NCI-H446 (cell line): ENCODE measurements around the gene OR10H5.
"Not testable (repeated sequence)": the region's sequence is repeated elsewhere in the genome, so short reads cannot be mapped to it uniquely, and the experiment has no call there.

Experiments
- DNase-seq, 2 experiments: peaks; one replicate each; lab custom pipeline; 2025; lab: John Stamatoyannopoulos, UW

Gene OR10H5

DNA sequence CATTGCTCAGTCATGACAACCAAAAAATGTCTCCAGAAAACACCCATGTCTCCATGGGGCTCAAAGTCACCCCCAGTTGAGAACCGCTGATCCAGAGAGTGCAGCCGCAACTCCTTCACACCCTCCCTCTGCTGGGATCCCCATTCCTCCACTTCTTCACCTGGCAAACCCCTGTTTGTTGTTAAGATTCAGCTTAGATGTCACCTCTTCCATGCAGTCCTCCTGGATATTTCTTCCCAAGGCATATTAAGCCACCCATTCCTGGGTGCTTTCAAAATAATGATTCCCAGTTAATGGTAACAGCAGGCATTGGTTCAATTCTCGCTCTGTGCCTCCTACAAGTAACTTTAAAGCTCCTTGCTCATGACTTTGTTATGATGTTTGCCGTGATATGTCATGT lies 24.0 kb downstream of the OR10H5 start:
- DNase-seq = no peak

- DNase-seq = no peak
Observed at GRCh38 chr19:15812060-15812722, 24.7 kb downstream of the OR10H5 start.

- DNase-seq = no peak
Observed at GRCh38 chr19:15813916-15814315, 26.5 kb downstream of the OR10H5 start.

- DNase-seq = no peak
Observed at GRCh38 chr19:15815306-15815705, 27.8 kb downstream of the OR10H5 start, which contains the start of gene OR10H1. TSS of gene OR10H1 (minus strand) at chr19:15815664. CDS start at chr19:15808037, 7,627 bp downstream.

DNA sequence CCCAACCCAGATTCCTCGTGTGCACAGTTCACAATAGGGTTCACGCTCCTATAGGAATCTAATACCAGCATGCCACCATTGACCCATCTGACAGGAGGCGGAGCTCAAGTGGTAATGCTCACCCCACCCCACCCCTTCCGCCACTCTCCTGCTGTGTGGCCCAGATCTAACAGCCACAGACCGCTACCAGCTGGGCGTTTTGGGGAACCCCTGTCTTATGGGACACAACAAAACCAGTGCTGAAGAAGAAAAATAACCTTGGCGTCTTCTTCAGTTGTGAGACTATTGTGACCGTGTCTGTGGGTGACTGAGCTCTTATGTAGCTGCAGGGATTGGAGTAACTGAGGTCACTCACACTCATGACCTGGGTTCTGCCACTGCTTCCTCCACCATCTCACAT lies 33.2 kb downstream of the OR10H5 start:
- DNase-seq = no peak

DNA sequence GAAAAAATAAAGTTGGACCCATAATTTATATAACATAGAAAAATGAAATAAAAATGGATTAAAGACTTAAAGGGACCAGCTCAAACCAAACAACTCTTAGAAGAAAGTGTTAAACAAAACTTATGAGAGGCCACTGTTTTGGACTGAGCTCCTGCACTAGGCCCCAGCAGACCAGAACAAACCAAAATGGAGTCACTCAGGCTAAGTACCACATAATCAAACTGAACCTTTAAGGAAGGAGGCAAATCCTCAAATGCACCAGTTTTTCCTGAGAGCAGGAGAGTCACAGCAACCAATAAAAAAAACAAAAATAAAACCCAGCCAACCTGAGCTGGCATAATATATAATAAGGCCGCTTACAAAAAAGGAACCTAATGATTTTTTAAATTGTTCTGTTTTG lies 38.3 kb downstream of the OR10H5 start:
- no peak for DNase-seq

DNA sequence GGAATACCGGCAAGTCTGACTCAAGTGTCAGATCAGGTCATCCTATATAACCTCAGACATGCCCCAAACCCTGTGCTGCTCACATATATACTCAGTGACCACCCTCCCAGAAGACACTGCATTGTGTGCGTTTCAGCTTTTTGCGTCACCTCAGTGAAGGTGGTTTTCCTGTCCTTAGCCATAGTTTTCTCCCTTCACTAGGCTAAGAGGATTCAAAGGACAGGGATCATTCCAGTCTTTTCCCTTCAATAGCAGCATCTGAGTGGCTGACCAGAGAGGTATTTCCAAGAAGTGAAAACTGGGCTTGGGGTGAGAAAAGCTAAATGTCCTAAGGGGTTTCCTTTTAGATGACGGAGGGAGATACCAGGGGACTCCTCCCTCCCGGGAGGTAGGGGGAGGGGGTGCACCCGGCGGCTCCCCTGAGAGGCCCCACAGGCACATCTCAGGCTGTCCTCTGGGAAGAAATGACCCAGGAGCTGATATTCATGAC lies 40.7 kb downstream of the OR10H5 start:
- DNase-seq = no peak

- not testable (repeated sequence) for DNase-seq
Observed at GRCh38 chr19:15828611-15829305, 41.3 kb downstream of the OR10H5 start.

GRCh38 chr19:15829306-15829698 lies 41.8 kb downstream of the OR10H5 start:
- no peak for DNase-seq

- DNase-seq = no peak
Observed at GRCh38 chr19:15829786-15830185, 42.3 kb downstream of the OR10H5 start.

GRCh38 chr19:15831626-15832025 lies 44.2 kb downstream of the OR10H5 start:
- DNase-seq = no peak

DNA sequence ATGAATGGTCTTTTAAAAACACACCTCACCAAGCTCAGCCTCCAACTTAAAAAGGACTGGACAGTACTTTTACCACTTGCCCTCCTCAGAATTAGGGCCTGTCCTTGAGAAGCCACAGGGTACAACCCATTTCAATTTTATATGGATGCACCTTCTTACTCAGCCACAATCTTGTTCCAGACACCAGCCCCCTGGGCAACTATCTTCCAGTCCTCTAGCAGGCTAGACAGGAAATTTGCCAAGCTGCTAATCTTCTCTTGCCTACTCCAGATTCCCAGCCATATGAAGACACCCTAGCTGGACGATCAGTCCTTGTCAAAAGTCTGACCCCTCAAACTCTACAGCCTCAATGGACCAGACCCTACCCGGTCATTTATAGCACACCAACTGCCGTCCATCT lies 46.8 kb downstream of the OR10H5 start:
- not testable (repeated sequence) for DNase-seq

- DNase-seq = not testable (repeated sequence)
Observed at GRCh38 chr19:15835565-15836329, 48.3 kb downstream of the OR10H5 start.

DNA sequence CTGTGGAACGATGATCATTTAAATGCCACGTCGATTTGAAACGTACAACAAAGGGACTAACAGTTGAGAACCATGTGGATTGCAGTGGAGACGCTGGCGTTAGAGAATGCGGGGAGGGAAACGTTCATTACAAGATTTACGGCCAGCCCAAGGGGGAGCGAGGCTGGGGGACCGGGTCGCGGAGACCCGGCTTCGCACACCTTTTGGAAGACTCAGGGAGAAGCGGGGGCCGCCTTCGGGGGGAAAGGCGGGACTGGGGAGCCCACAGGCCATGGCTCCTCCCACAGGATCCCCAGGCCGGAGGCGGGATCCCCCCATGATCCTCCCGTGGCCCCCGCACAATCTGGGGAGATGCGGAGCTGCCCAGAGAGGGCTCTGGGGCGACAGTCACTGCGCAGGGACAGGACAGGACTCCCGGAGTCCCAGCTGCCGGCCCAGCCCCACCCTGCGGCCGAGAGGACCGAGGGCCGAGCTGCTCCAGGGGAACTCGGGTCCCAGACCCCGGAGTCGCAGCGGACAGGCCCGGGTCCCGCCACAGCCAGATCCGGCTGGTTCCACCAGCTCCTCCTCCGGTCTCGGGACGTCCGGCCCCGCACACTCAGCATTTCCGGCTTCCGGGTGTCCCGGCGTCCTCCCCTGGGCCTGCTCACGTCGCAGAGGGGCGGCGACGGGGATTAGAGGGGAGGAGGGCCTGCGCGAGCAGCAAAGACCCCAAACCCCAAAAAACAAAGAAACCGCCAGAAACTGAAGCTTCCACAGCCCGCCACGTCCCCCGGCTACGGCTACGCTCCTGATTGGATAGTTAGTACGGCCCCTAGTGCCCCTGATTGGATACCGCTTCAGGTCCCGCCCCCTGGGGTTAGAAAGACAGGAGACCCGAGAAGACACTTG lies 49.1 kb downstream of the OR10H5 start:
- DNase-seq = peak; percentile 89 to 95

DNA sequence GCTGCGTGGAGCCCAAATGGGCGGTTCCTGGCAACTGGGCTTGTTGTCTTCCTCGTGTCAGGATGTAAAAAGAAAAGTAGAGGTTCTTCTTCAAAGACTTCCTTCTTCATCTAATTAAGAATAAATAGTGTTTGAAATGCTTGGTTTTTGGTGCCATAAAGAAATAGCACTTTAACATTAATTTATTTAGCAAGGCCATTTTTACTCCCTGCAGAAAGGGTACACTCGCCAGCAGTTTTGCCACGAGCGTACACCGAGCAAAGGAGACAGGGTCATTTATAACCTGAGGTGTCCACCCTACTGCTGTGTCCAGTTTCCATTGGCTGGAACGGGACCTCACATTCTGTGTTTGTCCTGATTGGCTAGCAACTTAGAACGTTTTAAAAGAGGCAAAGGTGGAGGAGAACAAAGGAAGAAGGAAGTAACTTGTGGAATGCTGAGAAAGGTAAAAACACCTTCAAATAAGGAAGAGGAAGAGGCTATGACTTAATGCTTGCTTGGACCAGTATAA lies 49.8 kb downstream of the OR10H5 start:
- DNase-seq = no peak

GRCh38 chr19:15838351-15838750 lies 50.9 kb downstream of the OR10H5 start:
- no peak for DNase-seq

- not testable (repeated sequence) for DNase-seq
Observed at GRCh38 chr19:15839888-15840287, 52.4 kb downstream of the OR10H5 start.

GRCh38 chr19:15840833-15841232 lies 53.4 kb downstream of the OR10H5 start:
- no peak for DNase-seq

DNA sequence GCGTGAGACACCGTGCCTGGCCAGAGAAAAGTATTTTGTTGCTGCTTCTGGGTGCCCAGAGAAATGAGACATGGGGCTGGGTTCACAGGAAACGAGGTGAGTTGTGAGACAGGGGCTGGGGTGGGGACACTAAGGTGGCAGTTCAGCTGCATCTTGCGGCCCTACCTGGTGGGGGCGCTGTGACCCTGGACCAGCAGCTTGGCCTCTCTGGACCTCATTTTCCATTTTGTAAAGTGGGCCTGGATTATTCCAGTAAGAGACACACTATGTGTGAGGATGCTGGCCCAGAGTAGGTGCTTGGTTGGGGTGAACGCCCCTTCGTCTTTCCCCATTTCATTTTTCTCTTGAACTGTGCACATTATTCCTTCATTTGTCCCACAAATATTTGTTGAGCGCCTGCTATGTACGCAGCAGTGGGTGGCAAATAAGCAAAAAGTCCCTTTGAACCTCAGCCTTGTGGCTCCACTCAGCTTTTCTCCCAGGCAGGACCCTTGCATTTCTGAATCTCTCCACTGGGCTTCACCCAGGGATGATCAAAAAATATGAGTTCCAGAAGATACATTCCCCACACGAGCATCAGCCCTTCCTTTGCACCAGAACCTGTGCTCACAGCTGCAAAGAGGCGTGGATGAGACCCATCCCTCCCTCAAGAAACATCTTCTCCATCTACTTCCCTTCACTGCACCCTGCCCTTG lies 54.6 kb downstream of the OR10H5 start:
- DNase-seq = no peak

DNA sequence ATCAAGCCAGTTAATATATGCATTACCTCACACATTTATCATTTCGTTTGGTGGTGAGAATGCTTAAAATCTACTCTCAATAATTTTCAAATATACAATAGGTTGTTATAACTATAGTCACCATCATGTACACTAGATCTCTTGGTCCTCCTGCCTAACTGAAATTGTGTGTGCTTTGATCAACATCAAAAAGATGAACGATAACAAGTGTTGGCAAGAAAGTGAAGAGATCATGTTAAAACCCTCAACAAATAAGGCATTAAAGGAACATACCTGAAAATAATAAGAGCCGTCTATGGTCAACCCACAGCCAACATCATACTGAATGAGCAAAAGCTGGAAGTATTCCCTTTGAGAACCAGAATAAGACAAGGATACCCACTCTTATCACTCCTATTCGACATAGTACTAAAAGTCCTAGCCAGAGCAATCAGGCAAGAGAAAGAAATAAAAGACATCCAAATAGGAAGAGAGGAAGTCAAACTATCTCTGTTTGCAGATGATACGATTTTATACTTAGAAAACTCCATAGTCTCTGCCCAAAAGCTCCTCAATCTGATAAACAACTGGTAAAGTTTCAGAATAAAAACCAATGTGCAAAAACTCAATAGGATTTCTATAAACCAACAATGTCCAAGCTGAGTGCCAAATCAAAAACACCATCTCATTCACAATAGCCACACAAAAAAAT lies 55.9 kb downstream of the OR10H5 start:
- no peak for DNase-seq
